Naive thymus-derived CD8-positive, alpha-beta T cell (primary cell): ENCODE results near the gene GMIP. TPM values are rescaled to one million over a fixed set of nuclear protein-coding genes. Genes with fewer than 3 reads are reported as not detected.
A peak's percentile ranks its signal among the peaks of the same experiment; 100 is the strongest.

ENCODE experiments used
- ATAC-seq, 2 donors: fragments of 150-1000 bp; cut with Tn5 transposase in 1 of 2; sonication (Bioruptor Pico), chemical (Tn5 transposase) in 1 of 2; 1 replicate in 1 of 2; 2 replicates in 1 of 2; pipeline ENCODE4 v1.10.0; 2021; ENCODE audit warnings: mild to moderate bottlenecking in 2 of 2, moderate library complexity in 2 of 2
- POLR2A ChIA-PET: fragments of 350-600 bp; sonication (Branson Sonifier 250); formaldehyde crosslinking; loops from one replicate; lab custom pipeline; 2021; ENCODE audit warnings: antibody characterized with exemption; lab: Charles Lee
- DNase-seq, 10 donors: peaks; one replicate each; pipeline versions ENCODE4 v3.0.0 to v3.0.0-alpha.2; 2020 to 2022
- H3K27ac Mint-ChIP-seq, 10 donors: one replicate each; pipeline ENCODE4 v1.8.0; 2020 to 2022; ENCODE audit warnings: mild to moderate bottlenecking in 10 of 10, mixed read lengths in 10 of 10, moderate library complexity in 4 of 10, inconsistent platforms in 1 of 10
- H3K27me3 Mint-ChIP-seq, 5 donors: one replicate each; pipeline ENCODE4 v1.8.0; 2021 to 2022; ENCODE audit warnings: mixed read lengths in 5 of 5
- H3K36me3 Mint-ChIP-seq, 3 donors: one replicate each; pipeline ENCODE4 v1.8.0; 2020 to 2022; ENCODE audit warnings: mixed read lengths in 3 of 3, mild to moderate bottlenecking in 2 of 3, inconsistent platforms in 1 of 3
- H3K4me1 Mint-ChIP-seq, 4 donors: one replicate each; pipeline ENCODE4 v1.8.0; 2021 to 2022; ENCODE audit warnings: mixed read lengths in 4 of 4
- H3K4me3 Mint-ChIP-seq, 10 donors: one replicate each; pipeline ENCODE4 v1.8.0; 2020 to 2022; ENCODE audit warnings: mild to moderate bottlenecking in 10 of 10, mixed read lengths in 10 of 10, moderate library complexity in 6 of 10, inconsistent platforms in 1 of 10
- H3K9me3 Mint-ChIP-seq, 9 donors: one replicate each; pipeline ENCODE4 v1.8.0; 2020 to 2022; ENCODE audit warnings: mixed read lengths in 9 of 9, mild to moderate bottlenecking in 3 of 9, inconsistent platforms in 1 of 9, moderate library complexity in 1 of 9
- polyA plus RNA-seq, 3 donors: library from polyadenylated mRNA; unstranded; fragments of 300-500 nt; fragmentation: Illumina TruSeq; gene quantifications; one replicate each; pipeline ENCODE4 v1.2.3, GENCODE V29; 2021
- total RNA-seq, 8 experiments: library from RNA in 2 of 8; stranded (reverse) in 2 of 8; gene quantifications; one replicate each; pipeline ENCODE4 v1.2.3 and lab custom pipeline; 2021 to 2026

The GMIP gene
- total and polyA plus RNA-seq, 5 experiments from 2014 or later = 40.6 to 135 (median 72.4) TPM

GRCh38 chr19:19657397-19657783 lies 13.9 kb upstream of the GMIP start:
- POLR2A ChIA-PET = interaction anchor here (0.6 to 6.2 kb wide), 3 partner anchors 11 to 152 kb away, joined by 5 to 50 read pairs (median 8); partner anchors contain the start of gene ZNF101
- peaks cover 15 to 34% (median 24%) of the 10 kb centered on the region in 4 donors for H3K4me1 Mint-ChIP-seq
- no peaks in the 10 kb centered on the region for H3K27me3 Mint-ChIP-seq
- ATAC-seq (no peak), DNase-seq (no peak)
- H3K4me3 Mint-ChIP-seq = no peak overlapping the region
- peaks cover 0 to 74% (median 14%) of the 10 kb centered on the region in 3 donors for H3K36me3 Mint-ChIP-seq
- no peaks in the 10 kb centered on the region for H3K9me3 Mint-ChIP-seq
- peak overlapping the region in 3 of 10 donors; percentile 5 to 48 (median 46) for H3K27ac Mint-ChIP-seq

- no peak overlapping the region for H3K4me3 Mint-ChIP-seq
- DNase-seq (peak in 1 of 10 donors; percentile 58), ATAC-seq (no peak)
- no peaks in the 10 kb centered on the region for H3K9me3 Mint-ChIP-seq
- POLR2A ChIA-PET = interaction anchor here (0.6 to 6.2 kb wide), 4 partner anchors 12 to 152 kb away, joined by 3 to 50 read pairs (median 4); partner anchors contain the start of genes ZNF101 and ZNF14
- H3K27me3 Mint-ChIP-seq = no peaks in the 10 kb centered on the region
- peaks cover 9 to 27% (median 19%) of the 10 kb centered on the region in 4 donors for H3K4me1 Mint-ChIP-seq
- H3K36me3 Mint-ChIP-seq = peaks cover 0 to 79% (median 14%) of the 10 kb centered on the region in 3 donors
- H3K27ac Mint-ChIP-seq = peak overlapping the region in 1 of 10 donors; percentile 67
These were observed 13.3 kb upstream of the GMIP start for GRCh38 chr19:19656451-19657396.

- no peak overlapping the region for H3K27ac Mint-ChIP-seq
- no peaks in the 10 kb centered on the region for H3K9me3 Mint-ChIP-seq
- POLR2A ChIA-PET = interaction anchor here (0.5 to 7.3 kb wide), 6 partner anchors 7 to 299 kb away, joined by 3 to 50 read pairs (median 4); partner anchors contain the start of genes ATP13A1, ZNF101 and ZNF14
- ATAC-seq (no peak), DNase-seq (peak in 1 of 10 donors; percentile 38)
- peaks cover 0 to 18% (median 11%) of the 10 kb centered on the region in 4 donors for H3K4me1 Mint-ChIP-seq
- peaks cover 0 to 80% (median 11%) of the 10 kb centered on the region in 3 donors for H3K36me3 Mint-ChIP-seq
- H3K27me3 Mint-ChIP-seq = no peaks in the 10 kb centered on the region
- no peak overlapping the region for H3K4me3 Mint-ChIP-seq
These were observed 12.3 kb upstream of the GMIP start for GRCh38 chr19:19655641-19656343.

- no peaks in the 10 kb centered on the region for H3K9me3 Mint-ChIP-seq
- DNase-seq (peak in 1 of 10 donors; percentile 40), ATAC-seq (no peak)
- H3K27ac Mint-ChIP-seq = peak overlapping the region in 2 of 10 donors; percentile 8 to 10
- H3K4me3 Mint-ChIP-seq = no peak overlapping the region
- H3K36me3 Mint-ChIP-seq = peaks cover 0 to 86% (median 13%) of the 10 kb centered on the region in 3 donors
- POLR2A ChIA-PET = interaction anchor here (0.6 to 7.3 kb wide), 5 partner anchors 8 to 208 kb away, joined by 3 to 50 read pairs (median 12); partner anchors contain the start of genes ATP13A1, GMIP and ZNF101
- H3K27me3 Mint-ChIP-seq = no peaks in the 10 kb centered on the region
- peaks cover 0 to 16% (median 11%) of the 10 kb centered on the region in 4 donors for H3K4me1 Mint-ChIP-seq
These were observed 11.7 kb upstream of the GMIP start for GRCh38 chr19:19655051-19655594.

- DNase-seq (no peak), ATAC-seq (no peak)
- Mint-ChIP-seq H3K27ac (peak overlapping the region in 1 of 10 donors; percentile 44), H3K9me3 (no peaks in the 10 kb centered on the region), H3K27me3 (no peaks in the 10 kb centered on the region), H3K4me1 (peaks cover 0 to 14% (median 10%) of the 10 kb centered on the region in 4 donors), H3K36me3 (peaks cover 0 to 85% (median 13%) of the 10 kb centered on the region in 3 donors), H3K4me3 (no peak overlapping the region)
- POLR2A ChIA-PET = interaction anchor here (0.6 to 7.3 kb wide), 5 partner anchors 9 to 209 kb away, joined by 3 to 50 read pairs (median 12); partner anchors contain the start of genes ATP13A1, GMIP and ZNF101
These were observed 11.0 kb upstream of the GMIP start for GRCh38 chr19:19654441-19654840.

- Mint-ChIP-seq H3K27me3 (no peaks in the 10 kb centered on the region), H3K4me3 (peak overlapping the region in 1 of 10 donors; percentile 60), H3K9me3 (no peaks in the 10 kb centered on the region), H3K27ac (peak overlapping the region in 1 of 10 donors; percentile 33), H3K36me3 (peaks cover 0 to 88% (median 15%) of the 10 kb centered on the region in 3 donors), H3K4me1 (peaks cover 0 to 14% (median 10%) of the 10 kb centered on the region in 4 donors)
- POLR2A ChIA-PET = interaction anchor here (0.6 to 7.3 kb wide), 5 partner anchors 9 to 123 kb away, joined by 3 to 50 read pairs (median 12); partner anchors contain the start of genes ATP13A1, GMIP, LPAR2 and ZNF101
- ATAC-seq (no peak), DNase-seq (no peak)
These were observed 10.2 kb upstream of the GMIP start for GRCh38 chr19:19653597-19654147.

GRCh38 chr19:19652482-19653295 lies 9.2 kb upstream of the GMIP start:
- H3K36me3 Mint-ChIP-seq = peaks cover 0 to 89% (median 10%) of the 10 kb centered on the region in 3 donors
- peak overlapping the region in 3 of 10 donors; percentile 37 to 63 (median 59) for H3K27ac Mint-ChIP-seq

GRCh38 chr19:19651076-19651475 lies 7.6 kb upstream of the GMIP start:
- peak overlapping the region in 1 of 10 donors; percentile 29 for H3K4me3 Mint-ChIP-seq
- no peak for ATAC-seq

More at GRCh38 chr19:19652482-19653295, 9.2 kb upstream of the GMIP start:
- ATAC-seq = no peak
- no peaks in the 10 kb centered on the region for H3K9me3 Mint-ChIP-seq
- peak overlapping the region in 1 of 10 donors; percentile 20 for H3K4me3 Mint-ChIP-seq
- H3K4me1 Mint-ChIP-seq = peaks cover 0 to 10% (median 7%) of the 10 kb centered on the region in 4 donors
- H3K27me3 Mint-ChIP-seq = no peaks in the 10 kb centered on the region
- POLR2A ChIA-PET = interaction anchor here (0.5 to 7.3 kb wide), 7 partner anchors 9 to 122 kb away, joined by 3 to 50 read pairs (median 6); partner anchors contain the start of genes ATP13A1, GMIP, LPAR2 and ZNF101
- DNase-seq = no peak

GRCh38 chr19:19650331-19650730 lies 6.9 kb upstream of the GMIP start:
- ATAC-seq (no peak), DNase-seq (no peak)
- Mint-ChIP-seq H3K36me3 (peaks cover 0 to 83% (median 8%) of the 10 kb centered on the region in 3 donors), H3K9me3 (no peaks in the 10 kb centered on the region), H3K4me1 (peaks cover 0 to 7% (median 6%) of the 10 kb centered on the region in 4 donors), H3K27ac (peak overlapping the region in 4 of 10 donors; percentile 18 to 65 (median 52)), H3K4me3 (no peak overlapping the region), H3K27me3 (no peaks in the 10 kb centered on the region)
- POLR2A ChIA-PET = interaction anchor here (1.0 to 7.3 kb wide), 6 partner anchors 13 to 112 kb away, joined by 3 to 45 read pairs (median 3); partner anchors contain the start of genes ATP13A1 and ZNF101

More at GRCh38 chr19:19651076-19651475, 7.6 kb upstream of the GMIP start:
- peak overlapping the region in 3 of 10 donors; percentile 75 to 82 (median 78) for H3K27ac Mint-ChIP-seq
- no peak for DNase-seq
- H3K4me1 Mint-ChIP-seq = peaks cover 0 to 7% (median 6%) of the 10 kb centered on the region in 4 donors
- POLR2A ChIA-PET = interaction anchor here (0.6 to 7.3 kb wide), 6 partner anchors 12 to 166 kb away, joined by 3 to 45 read pairs (median 3); partner anchors contain the start of genes ATP13A1 and ZNF101
- peaks cover 0 to 85% (median 8%) of the 10 kb centered on the region in 3 donors for H3K36me3 Mint-ChIP-seq
- no peaks in the 10 kb centered on the region for H3K9me3 Mint-ChIP-seq
- no peaks in the 10 kb centered on the region for H3K27me3 Mint-ChIP-seq

- DNase-seq (no peak), ATAC-seq (no peak)
- Mint-ChIP-seq H3K9me3 (no peaks in the 10 kb centered on the region), H3K27me3 (no peaks in the 10 kb centered on the region), H3K27ac (peak overlapping the region in 5 of 10 donors; percentile 43 to 73 (median 52)), H3K36me3 (peaks cover 0 to 85% (median 6%) of the 10 kb centered on the region in 3 donors), H3K4me1 (peaks cover 0 to 7% (median 6%) of the 10 kb centered on the region in 4 donors), H3K4me3 (no peak overlapping the region)
- POLR2A ChIA-PET = interaction anchor here (1.1 to 7.3 kb wide), 4 partner anchors 13 to 111 kb away, joined by 3 to 45 read pairs (median 6); partner anchors contain the start of gene ATP13A1
These were observed 6.1 kb upstream of the GMIP start for GRCh38 chr19:19649580-19649995.
